ENCODE results near the gene PFKP.

DNA sequence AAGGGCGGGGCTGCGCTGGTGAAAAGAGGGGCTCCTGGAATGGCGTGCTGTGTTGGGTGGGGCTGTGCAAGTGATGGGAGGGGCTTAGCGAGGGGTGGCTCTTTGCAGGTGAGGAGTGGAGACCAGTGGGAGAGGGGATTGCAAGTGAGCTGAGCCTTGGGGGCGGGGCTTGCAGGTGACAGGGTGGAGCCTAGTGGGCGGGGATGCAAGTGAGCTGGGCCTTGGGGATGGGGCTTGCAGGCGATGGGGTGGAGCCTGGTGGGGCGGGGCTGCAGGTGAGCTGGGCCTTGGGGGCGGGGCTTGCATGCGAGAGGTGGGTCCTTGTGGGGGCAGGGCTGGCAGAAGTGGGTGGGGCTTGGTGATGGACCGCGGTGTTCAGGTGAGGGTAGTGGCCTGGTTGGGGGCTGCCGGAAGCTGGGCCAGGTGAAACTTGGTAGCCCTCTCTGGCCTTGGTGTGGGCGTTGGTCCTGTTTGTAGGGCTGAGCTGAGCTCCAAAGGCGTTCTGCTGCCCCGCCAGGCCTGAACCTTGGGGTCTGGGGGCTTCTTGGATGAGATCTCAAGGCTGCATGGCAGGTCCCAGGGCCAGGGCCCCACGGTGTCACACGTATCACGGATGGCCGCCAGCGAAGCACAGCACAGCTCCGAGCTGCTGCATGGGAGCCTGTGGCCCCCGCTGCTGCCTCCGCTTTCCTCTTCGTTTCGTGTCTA is 106.0 kb downstream of the PFKP start:
- TF ChIP-seq, protein P1, sequence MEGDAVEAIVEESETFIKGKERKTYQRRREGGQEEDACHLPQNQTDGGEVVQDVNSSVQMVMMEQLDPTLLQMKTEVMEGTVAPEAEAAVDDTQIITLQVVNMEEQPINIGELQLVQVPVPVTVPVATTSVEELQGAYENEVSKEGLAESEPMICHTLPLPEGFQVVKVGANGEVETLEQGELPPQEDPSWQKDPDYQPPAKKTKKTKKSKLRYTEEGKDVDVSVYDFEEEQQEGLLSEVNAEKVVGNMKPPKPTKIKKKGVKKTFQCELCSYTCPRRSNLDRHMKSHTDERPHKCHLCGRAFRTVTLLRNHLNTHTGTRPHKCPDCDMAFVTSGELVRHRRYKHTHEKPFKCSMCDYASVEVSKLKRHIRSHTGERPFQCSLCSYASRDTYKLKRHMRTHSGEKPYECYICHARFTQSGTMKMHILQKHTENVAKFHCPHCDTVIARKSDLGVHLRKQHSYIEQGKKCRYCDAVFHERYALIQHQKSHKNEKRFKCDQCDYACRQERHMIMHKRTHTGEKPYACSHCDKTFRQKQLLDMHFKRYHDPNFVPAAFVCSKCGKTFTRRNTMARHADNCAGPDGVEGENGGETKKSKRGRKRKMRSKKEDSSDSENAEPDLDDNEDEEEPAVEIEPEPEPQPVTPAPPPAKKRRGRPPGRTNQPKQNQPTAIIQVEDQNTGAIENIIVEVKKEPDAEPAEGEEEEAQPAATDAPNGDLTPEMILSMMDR (IDR thresholded peaks at IDR 0.05; ENCODE audit: borderline replicate concordance, extremely low read depth, low read length, poor library complexity, severe bottlenecking): no peak
- TF ChIP-seq EZH2 (IDR thresholded peaks at IDR 0.05; ENCODE audit: borderline replicate concordance, low read depth, low read length, severe bottlenecking): no peak
